ENCODE data around the gene OR1D2.
"Not testable (repeated sequence)": the region's sequence is repeated elsewhere in the genome, so short reads cannot be mapped to it uniquely, and the experiment has no call there.

Gene OR1D2, protein sequence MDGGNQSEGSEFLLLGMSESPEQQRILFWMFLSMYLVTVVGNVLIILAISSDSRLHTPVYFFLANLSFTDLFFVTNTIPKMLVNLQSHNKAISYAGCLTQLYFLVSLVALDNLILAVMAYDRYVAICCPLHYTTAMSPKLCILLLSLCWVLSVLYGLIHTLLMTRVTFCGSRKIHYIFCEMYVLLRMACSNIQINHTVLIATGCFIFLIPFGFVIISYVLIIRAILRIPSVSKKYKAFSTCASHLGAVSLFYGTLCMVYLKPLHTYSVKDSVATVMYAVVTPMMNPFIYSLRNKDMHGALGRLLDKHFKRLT

DNA sequence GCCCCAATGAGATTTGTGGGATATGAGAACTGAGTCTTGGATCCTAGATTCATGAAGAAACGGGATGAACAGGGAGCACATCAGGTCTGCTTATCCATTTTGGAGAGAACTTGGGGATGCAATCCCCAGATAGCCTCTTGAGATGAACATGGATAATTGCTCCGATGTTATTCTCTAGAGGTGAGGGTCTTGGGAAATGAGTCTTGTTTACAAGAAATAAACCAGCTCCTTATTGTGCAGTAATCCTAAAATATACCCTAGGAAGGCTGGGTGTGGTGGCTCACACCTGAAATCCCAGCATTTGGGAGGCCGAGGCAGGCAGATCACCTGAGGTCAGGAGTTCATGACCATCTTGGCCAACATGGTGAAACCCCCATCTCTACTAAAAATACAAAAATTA, at the start of gene OR1D2:
OR1D2 (minus strand) TSS at position 101 of the 400 bp plus-strand sequence. CDS start 11,426 bp downstream, outside the sequence.
- DNase-seq (ENCODE audit: low read depth in 2 of 2), result no peak

DNA sequence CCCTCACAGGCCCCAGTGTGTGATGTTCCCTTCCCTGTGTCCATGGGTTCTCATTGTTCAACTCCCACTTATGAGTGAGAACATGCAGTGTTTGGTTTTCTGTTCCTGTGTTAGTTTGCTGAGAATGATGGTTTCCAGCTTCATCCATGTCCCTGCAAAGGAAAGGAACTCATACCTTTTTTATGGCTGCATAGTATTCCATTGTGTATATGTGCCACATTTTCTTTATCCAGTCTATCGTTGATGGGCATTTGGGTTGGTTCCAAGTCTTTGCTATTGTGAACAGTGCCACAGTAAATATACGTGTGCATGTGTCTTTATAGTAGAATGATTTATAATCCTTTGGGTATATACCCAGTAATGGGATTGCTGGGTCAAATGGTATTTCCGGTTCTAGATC, 33.3 kb upstream of the OR1D2 start:
- not testable (repeated sequence) for DNase-seq (ENCODE audit: low read depth in 2 of 2)

DNA sequence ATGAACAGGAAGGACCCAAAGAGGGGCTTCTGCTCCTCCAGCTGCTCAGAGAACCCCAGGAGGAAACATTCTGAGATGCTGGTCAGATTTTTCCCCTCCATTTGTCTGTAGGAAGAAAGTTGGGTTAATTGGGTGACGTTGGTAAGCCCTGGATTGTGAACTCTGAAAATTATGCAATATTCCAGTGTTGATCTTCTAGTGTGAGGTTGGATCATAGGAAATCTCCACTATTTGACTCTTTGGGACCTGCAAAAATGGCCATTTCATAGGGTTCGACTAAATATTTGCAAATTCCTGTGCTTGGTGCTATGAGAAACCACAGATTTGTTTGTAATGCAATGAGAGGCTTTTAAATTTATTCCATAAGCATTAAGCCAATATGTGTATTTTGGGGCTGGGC, 23.2 kb upstream of the OR1D2 start, which contains the start of gene OR1G1:
OR1G1 (minus strand) TSS at position 101 of the 400 bp plus-strand sequence; CDS start at position 101, 0 bp downstream.
- no peak for DNase-seq (ENCODE audit: low read depth in 2 of 2)

DNA sequence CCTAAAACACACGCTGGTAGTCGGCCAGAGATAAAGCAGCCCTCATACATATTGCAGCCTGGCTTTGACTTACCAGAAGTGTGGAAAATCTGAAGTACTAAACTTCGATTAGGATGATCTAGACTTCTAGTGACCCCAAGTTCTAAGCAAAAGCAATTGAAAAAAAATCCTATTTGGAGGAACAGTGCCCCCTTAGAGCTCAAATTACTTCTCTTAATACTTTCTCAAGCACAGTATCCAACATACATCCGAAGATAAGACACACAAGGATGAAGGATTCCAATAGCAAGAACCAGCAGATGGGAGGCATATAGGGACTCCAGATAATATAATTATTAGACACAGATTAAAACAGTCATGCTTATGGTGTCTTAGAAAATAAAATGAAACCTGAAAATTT, 30.4 kb downstream of the OR1D2 start:
- DNase-seq (ENCODE audit: low read depth in 2 of 2), result not testable (repeated sequence)

DNA sequence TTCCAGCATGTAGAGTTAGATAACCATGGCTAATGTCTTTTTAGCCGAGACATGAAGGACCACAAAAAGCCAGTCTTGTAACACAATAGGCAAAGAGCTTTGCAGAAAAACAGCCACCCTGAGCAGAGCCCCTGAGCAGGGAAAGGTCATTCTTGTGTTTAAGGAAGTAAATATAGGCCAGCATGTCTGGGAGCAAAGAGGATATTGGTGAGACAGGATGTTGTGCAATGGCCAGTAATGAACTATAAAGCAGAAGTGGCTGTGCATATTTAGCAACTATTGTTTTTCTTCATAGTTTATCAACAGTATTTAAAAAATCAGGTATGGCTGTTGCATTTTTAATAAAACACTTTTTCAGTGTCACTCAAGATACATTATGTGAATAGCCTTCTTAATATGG, 39.0 kb downstream of the OR1D2 start:
- not testable (repeated sequence) for DNase-seq (ENCODE audit: low read depth in 2 of 2)

DNA sequence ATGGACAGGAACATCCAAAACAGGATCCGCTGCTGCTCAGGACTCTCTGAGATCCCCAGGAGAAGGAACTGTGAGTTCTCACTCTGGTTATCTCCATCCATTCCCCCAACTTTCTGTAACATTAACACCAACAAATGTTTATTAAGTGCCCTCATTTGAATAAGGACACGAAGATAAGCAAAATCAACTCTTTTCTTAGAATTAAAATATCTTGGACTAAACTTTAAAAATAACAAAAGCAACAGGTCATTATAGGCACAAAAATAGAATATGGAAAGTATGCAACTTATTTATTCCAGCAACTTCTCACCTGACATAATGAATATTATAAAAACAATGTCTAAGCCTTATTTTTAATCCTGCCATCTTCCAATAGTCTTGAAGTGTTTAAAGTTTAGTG, 40.7 kb downstream of the OR1D2 start, which contains the start of gene OR1D5:
OR1D5 (minus strand) TSS at position 101 of the 400 bp plus-strand sequence; CDS start at position 101, 0 bp downstream.
- not testable (repeated sequence) for DNase-seq (ENCODE audit: low read depth in 2 of 2)

DNA sequence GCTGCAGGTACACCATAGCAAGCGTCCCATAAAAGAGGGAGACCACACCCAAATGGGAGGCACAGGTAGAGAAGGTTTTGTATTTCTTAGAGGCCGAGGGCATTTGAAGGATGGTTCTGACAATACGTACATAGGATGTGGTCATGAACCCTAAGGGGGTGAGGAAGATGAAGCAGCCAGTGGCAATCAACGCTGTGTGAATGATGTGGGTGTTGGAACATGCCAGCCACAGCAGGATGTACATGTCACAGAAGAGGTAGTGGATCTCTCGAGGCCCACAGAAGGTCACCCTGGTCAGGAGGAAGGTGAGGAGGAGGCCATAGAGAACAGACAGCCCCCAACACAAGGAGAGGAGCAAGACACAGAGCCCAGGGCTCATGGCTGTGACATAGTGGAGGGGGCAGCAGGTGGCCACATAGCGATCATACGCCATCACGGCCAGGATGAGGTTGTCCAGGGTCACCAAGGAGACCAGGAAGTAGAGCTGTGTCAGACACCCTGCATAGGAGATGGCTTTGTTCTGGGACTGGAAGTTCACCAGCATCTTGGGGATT, 41.3 kb downstream of the OR1D2 start:
- DNase-seq (ENCODE audit: low read depth in 2 of 2), result not testable (repeated sequence)

DNA sequence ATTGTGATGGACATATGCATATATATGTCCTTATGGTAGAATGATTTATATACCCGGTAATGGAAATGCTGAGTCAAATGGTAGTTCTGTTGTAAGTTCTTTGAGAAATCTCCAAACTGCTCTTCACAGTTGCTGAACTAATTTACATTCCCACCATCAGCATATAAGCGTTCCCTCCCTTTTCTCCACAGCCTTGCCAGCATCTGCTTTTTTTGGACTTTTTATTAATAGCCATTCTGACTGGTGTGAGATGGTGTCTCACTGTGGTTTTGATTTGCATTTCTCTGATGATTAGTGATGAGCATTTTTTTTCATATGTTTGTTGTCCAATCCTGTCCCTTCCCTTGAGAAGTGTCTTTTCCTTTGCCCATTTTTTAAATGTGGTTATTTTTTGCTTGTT, 49.4 kb downstream of the OR1D2 start:
- not testable (repeated sequence) for DNase-seq (ENCODE audit: low read depth in 2 of 2)

DNA sequence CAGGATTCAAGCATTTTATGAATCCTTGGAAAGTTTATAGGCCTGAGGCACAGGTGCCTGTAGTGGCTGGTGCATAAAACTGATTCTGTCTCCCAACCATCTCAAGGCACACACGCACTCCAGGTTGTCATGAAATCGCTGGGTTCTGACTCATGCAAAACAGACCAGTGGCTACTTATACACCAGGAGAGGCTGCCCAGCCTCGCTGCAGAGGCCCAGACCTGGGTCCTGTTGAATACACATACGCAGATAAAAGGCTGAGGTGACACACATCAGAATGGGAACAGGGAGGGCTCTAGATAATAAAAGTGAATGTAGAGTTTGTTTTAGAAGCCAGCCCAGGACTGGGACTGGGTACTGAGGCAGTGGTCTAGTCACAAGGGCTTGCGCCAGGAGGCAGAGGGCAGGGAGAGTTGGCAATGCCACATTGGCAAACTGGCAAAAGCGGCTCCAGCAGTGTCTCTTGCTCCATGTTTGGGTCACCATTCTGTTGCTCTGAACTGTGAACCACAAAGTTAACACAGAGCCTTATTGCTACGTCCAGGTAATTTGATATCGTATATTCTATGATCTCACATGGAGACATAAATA, 54.4 kb downstream of the OR1D2 start:
- DNase-seq (ENCODE audit: low read depth in 2 of 2), result no peak

DNA sequence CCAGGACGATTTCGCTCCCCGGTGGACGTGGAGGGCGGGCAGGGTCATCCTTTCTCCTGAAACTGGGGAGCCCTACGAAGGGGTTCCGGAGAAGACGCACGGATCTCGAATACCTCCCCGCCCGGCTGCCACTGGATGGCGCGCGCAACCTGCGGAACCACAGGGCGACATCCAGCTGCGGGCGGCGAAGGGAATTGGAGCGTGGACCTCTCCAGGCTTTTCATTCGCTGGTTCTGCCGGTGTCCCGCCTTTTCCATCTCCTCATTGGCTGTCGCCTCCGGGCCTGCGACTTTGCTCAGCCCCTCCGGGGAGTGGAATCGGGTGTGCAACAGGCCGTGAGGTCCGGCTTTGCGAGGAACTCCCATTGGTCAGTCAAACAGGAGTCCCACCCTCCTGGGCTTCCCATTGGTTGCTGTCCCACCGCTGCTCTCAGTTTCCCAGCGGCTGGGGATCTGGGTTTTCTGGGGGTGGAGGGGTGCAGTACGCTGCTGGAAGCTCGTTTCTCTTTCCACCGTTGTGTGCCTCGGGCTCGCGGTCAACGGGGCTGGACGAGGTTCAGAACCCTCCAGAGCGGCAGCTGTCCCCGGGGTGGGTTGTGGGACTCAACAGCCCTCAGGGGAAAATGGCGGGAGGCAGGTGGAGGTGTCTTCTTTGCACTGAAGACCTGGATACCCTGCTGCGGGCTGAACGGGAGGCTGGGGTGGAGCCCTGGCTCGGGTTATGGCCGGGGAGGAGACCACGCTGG, 55.3 kb downstream of the OR1D2 start:
- peak; percentile 89 for DNase-seq (ENCODE audit: low read depth in 2 of 2)

DNA sequence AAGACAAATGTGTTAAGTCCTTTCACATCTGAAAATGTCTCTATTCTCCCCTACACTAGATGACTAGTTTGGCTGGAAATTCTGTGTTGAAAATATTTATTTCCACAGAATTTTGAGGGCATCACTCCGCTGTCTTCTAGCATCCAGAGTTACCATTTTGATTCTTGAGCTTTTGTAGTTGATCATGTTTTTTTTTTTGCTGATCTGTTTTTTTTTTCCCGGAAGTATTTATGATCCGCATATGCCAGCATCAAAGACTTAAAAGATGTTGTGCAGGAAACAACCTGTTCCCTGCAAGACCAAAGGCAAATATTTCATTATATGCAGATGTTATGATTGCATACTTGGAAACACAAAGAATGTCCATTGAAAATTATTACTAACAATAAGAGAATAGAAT, 57.5 kb downstream of the OR1D2 start:
- no peak for DNase-seq (ENCODE audit: low read depth in 2 of 2)

DNA sequence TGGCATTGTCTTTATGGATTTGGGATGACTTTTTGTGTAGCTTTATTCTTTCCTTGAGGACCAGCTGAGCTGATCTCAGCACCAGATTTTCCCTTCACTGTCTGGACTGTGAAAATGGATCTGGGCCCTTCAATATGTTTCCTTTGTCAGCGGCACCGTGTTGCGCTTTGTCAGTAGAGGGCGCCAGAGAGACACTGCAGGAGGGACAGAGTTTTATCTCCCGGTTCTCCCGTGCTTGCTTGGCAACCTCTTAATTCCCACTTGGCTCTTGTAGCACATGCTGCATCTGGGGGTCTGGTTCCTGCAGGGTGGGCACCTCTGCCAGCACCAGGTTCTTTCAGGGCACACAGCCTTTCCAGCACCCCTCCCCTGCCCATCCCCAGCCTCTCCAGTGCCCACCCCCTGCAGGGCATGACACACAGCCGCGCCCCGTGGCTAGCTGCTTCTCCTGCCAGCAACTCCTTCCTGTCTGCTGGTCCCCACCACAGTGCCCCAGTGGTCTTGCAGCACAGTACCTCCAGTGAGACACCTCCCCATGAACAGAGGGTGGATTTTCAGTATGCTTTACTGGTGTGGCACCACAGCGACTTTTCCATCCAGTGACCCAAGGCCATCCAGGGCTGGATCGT, 60.4 kb downstream of the OR1D2 start:
- peak in 1 of 2 donors; percentile 11 for DNase-seq (ENCODE audit: low read depth in 2 of 2)

DNA sequence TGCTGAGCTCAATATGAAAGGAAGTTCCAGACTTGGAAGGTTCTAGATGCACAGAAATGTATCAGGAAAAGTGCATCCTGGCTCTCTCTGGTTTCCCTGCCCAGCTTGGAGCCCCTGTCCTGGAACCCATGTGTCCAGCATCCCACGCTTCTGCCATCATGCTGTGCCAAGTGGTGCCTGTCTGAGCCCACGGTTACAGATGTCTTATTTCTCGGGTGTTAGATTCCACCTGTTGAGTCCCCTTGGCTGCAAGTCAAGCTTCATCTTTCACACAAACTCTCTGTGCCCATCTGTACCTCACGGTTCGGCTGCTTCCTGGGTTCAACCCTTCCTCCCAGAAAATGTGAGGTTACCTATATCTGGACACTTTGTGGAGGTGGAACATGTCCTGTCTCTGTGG, 63.3 kb downstream of the OR1D2 start:
- DNase-seq (ENCODE audit: low read depth in 2 of 2), result no peak

DNA sequence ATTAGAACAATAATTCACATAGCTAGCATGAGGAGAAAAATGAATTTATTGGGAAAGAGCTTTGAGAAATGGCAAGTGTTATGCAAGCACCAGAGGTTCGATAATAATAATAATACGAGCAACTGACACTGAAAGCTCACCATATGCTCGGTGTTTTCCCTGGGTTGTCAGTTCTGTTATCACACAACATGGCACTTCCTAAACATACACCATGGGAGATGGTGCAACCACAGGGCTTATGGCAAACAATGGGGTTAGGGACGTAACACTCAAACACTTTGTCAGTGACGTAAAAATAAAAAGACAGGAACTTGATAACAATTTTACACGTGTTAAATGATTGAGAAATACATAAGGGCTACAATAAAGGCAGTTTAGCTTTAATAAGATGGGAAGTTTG, 64.5 kb downstream of the OR1D2 start:
- DNase-seq (ENCODE audit: low read depth in 2 of 2), result no peak

DNA sequence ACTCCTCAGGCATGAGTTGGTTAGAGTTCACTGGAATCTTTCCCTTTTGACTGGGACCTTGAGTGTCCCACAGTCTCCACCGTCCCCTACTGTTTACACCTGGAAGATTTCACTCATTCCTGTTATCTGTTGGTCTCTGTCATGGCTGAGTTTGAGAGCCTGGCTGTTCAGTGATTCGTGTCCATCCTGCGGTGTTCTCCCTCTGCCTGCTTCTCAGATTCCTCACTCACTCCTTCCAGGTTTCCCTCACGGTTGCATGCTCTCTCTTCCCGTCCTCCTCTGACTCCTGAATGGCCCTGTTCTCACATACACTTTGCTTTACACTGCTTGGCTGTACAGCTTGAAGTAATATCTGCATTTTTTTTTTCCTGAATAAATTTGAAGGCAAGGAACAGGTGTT, 65.3 kb downstream of the OR1D2 start:
- no peak for DNase-seq (ENCODE audit: low read depth in 2 of 2)
